SJSA1 (cell line): ENCODE results near the gene PACRG. TPM values are rescaled to one million over a fixed set of nuclear protein-coding genes. Genes with fewer than 3 reads are reported as not detected.

Source experiments
- DNase-seq, 2 experiments: peaks; one replicate each; pipeline ENCODE4 v3.0.0-alpha.2; 2015 to 2020; ENCODE audit warnings: low spot score in 2 of 2, low read depth in 1 of 2
- H3K27ac ChIP-seq: fragments of 250-450 bp; sonication (Bioruptor Pico); 2 replicates; pipeline ENCODE4 v1.5.1; 2020; ENCODE audit warnings: mild to moderate bottlenecking, moderate library complexity
- H3K27me3 ChIP-seq: fragments of 250-450 bp; sonication (Bioruptor Pico); replicated peaks from 2 replicates; pipeline ENCODE4 v1.5.1; 2020; ENCODE audit warnings: mild to moderate bottlenecking, moderate library complexity
- H3K36me3 ChIP-seq: fragments of 250-450 bp; sonication (Bioruptor Pico); 2 replicates; pipeline ENCODE4 v1.5.1; 2020; ENCODE audit warnings: mild to moderate bottlenecking
- H3K4me1 ChIP-seq: fragments of 250-450 bp; sonication (Bioruptor Pico); replicated peaks from 2 replicates; pipeline ENCODE4 v1.6.1; 2021; ENCODE audit warnings: mild to moderate bottlenecking
- H3K4me3 ChIP-seq: fragments of 250-450 bp; sonication (Bioruptor Pico); 2 replicates; pipeline ENCODE4 v1.5.1; 2020; ENCODE audit warnings: mild to moderate bottlenecking
- H3K9me3 ChIP-seq: fragments of 250-450 bp; sonication (Bioruptor Pico); replicated peaks from 2 replicates; pipeline ENCODE4 v1.5.1; 2020; ENCODE audit warnings: mild to moderate bottlenecking
- total RNA-seq: library from RNA; depleted of rRNA; stranded (reverse); fragments of >200 nt; shearing (Covaris generic); gene quantifications from 2 replicates; pipeline ENCODE4 v1.2.3, GENCODE V29; 2014

Gene PACRG
- total RNA-seq, 1 experiment from 2014 or later, result not detected

DNA sequence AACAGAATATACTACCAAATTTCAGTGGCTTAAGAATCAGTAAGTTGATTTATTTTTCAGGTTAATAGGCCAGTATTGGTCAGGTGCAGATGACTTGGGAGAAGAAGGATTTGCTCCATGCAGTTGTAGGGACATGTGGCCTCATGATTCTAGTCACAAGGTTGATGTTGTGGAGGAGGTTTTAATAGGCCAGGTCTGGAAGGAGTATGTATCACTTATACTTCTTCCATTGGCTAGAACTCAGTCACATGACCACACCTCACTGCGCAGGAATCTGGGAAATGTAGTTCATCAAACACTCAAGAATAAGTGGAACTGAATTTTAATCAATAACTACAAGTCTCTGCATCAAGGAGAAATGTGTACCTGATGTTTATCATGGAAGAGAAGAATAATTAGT is 405.2 kb downstream of the PACRG start:
- H3K9me3 ChIP-seq, result no peaks in the 10 kb centered on the region
- H3K4me3 ChIP-seq, result no peak overlapping the region
- H3K27me3 ChIP-seq, result no peaks in the 10 kb centered on the region
- no peak overlapping the region for H3K27ac ChIP-seq
- no peak for DNase-seq
- H3K36me3 ChIP-seq, result no peaks in the 10 kb centered on the region
- H3K4me1 ChIP-seq, result no peaks in the 10 kb centered on the region

DNA sequence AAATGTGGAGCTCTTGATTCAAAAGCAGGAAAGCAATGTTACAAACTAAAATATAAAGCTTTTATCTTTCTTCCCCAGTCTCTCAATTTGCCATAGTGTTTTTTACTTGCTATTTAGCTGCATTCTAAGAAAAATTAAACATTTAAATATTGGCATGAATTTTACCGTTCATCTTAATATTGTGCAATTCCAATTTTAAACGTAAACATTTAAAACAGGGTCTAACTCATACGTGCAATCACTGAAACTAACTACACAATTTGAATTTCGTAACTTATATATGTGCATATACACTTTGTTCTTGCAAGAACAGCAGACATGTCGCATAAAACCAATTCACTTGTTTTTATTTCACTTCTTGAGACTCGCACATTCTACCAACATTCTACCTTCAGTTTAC is 405.9 kb downstream of the PACRG start:
- DNase-seq, result no peak

DNA sequence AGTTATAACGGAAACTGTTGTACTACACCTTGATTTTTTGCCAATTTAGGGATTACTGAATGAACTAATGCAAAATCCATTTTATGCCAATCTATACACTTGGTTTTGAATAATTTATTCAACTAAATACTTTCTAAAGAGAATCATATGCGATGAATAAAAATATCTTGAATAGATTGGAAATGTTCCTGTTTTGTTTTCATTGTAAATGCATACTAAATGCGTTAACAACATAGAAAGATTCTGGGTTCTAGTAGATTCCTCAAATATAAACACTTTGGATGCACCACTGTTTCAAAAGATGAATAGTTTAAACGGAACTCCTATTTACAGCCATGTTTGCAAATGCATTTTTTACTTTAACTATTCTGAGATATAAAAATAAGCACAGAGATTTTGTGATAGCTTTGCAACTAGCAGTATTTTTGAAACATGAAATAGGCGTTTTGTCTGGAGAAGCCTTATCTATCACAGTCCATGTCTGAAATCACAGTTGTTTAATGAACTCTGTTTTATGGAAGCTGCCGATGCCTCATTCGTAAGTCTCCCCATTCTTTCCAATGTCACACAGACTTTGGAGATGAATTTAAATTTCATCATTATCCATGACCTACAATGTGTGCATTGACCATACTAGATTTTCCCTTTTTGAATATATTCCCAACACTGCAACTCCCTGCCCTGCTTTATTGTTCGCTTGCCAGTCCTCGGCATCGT is 409.1 kb downstream of the PACRG start:
- Histone ChIP-seq H3K4me1 (no peaks in the 10 kb centered on the region), H3K27me3 (no peaks in the 10 kb centered on the region), H3K4me3 (no peak overlapping the region), H3K27ac (no peak overlapping the region), H3K9me3 (no peaks in the 10 kb centered on the region), H3K36me3 (no peaks in the 10 kb centered on the region)
- no peak for DNase-seq

More for the DNA sequence above, 405.9 kb downstream of the PACRG start:
- Histone ChIP-seq H3K4me1 (no peaks in the 10 kb centered on the region), H3K4me3 (no peak overlapping the region), H3K27ac (no peak overlapping the region), H3K36me3 (no peaks in the 10 kb centered on the region), H3K9me3 (no peaks in the 10 kb centered on the region), H3K27me3 (no peaks in the 10 kb centered on the region)

DNA sequence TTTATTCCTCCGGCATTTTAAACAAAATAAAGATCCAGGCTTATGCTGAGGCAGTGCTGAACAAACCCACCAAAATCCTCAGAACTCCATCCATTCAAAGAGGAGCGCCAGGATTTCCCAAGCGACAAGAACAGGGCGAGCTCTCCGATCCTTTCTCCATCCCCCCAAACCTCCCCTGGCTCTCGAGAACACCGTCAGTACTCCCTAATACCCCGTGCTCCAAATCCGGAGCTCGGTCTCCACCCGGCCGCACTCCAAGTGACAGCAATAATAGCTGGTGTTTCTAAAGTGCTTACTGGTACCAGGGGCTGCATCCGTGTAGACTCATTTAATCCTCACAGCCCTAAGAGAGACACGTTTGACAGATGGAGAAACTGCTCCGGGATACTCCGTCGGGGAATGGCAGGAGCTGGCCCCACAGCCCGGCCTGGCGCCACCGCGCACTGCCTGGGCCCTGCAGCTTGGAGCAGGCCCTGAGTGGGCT is 409.7 kb downstream of the PACRG start:
- Histone ChIP-seq H3K27me3 (no peaks in the 10 kb centered on the region), H3K36me3 (no peaks in the 10 kb centered on the region)
- no peak for DNase-seq

DNA sequence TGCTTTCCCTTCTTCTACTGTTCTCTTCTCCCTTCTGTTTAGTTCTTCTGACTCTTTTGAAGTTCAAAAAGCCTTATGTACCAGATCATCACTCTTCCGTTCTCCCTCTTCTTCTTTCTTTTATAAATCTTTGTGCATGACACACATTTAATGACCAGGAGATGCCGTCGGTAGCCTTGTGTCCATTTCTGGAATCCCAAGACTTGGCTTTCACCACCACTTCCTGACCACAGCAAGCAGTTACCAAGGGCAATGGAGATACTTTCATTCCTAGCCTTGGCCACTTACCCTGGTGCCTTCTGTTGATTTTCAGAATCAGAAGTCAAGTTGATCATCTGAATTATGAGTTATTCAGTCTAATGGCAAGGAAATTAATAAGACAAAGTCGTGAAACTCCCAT is 418.3 kb downstream of the PACRG start:
- Histone ChIP-seq H3K9me3 (no peaks in the 10 kb centered on the region), H3K27ac (no peak overlapping the region), H3K36me3 (no peaks in the 10 kb centered on the region), H3K4me3 (no peak overlapping the region), H3K4me1 (no peaks in the 10 kb centered on the region), H3K27me3 (no peaks in the 10 kb centered on the region)
- no peak for DNase-seq

More for the DNA sequence above, 409.7 kb downstream of the PACRG start:
- no peak overlapping the region for H3K4me3 ChIP-seq
- no peaks in the 10 kb centered on the region for H3K4me1 ChIP-seq
- no peak overlapping the region for H3K27ac ChIP-seq
- H3K9me3 ChIP-seq, result no peaks in the 10 kb centered on the region

DNA sequence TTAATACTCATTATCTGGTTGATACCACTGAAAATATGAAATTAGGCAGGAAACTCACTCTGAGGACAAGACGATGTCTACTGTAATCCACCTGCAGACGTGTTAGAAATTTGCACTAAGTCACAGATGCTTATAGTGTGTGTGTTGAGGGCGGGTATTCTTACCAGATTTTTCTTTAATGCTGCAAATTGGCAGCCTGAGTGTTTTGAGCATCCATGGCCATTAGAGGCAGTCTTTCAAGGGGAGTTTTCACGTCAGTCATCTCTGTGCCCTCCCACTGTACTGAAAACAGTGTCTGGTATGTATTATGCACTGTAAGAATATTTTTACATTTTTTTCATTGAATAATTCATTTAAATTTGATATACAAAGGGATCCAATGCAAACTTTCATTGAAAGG is 420.2 kb downstream of the PACRG start:
- Histone ChIP-seq H3K36me3 (no peaks in the 10 kb centered on the region), H3K4me3 (no peak overlapping the region), H3K27me3 (no peaks in the 10 kb centered on the region), H3K9me3 (no peaks in the 10 kb centered on the region), H3K4me1 (no peaks in the 10 kb centered on the region), H3K27ac (no peak overlapping the region)
- DNase-seq, result no peak

DNA sequence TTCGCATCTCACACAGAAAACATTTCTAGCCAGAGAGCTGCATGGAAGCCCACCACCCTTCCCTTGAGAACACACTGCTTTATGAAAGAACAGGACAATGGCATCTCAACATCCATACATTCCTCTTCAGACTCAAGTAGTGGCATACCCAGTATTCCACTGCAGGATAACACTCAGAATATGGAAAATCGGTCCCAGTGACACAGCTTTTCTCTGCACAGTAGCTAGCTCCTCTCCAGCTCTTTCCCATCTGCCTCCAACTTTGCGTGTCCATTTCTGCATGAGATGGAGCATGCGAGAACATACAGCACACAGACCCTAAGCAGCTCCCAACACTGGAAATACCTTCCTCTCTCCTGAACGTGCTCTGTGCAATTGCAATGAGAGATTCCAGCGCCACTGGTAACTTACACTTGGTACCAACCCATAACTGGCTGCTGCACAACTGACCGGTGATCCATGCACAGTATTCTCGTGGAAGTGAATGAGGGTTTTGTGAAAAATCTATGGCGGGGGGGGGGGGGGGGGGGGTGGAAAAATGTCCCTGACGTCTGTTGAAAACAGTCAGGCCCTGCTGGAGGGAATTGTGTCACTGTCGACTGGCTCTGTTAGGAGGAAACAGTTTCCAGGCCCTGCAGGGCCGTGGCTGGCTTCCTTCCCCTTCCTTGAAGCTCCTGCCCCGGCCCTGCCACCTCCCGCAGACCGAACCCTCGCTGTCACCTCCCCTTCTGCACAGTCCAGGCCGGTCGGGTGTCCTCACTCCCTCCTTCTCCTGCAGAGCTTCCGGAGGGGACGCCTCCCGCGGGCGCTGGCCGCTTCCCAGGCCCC is 420.9 kb downstream of the PACRG start:
- DNase-seq, result no peak
- H3K36me3 ChIP-seq, result no peaks in the 10 kb centered on the region
- H3K27me3 ChIP-seq, result no peaks in the 10 kb centered on the region
- H3K9me3 ChIP-seq, result no peaks in the 10 kb centered on the region
- no peak overlapping the region for H3K4me3 ChIP-seq
- no peak overlapping the region for H3K27ac ChIP-seq
- H3K4me1 ChIP-seq, result no peaks in the 10 kb centered on the region

DNA sequence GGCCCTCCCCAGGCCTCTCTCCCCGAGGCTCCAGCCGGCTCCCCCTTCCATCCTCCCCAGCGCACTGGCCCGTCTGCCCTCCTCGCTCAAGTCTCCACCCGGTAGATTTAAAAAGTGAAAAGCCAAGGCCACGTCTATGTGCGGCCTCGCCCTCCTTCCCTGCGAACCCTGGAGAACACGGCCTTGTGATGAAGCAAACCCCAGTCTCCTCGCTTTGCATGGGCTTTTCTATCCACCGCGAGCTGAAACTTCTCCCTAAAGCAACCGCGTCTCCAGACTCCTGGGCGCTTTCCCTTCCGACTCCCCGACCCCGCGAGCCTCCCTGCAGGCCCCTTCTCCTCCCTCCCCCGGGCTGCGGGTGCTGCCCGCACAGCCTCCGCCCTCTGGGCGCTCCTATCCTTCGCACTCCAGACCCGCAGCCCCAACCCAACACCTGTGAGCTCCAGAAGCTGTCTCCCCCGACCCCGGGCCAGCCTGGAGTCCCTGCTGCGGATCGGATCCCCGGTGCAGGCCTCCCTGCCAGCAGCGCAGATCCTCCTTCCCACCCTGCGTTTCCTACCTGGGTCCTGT is 421.6 kb downstream of the PACRG start:
- H3K27ac ChIP-seq, result no peak overlapping the region
- no peaks in the 10 kb centered on the region for H3K27me3 ChIP-seq
- DNase-seq, result no peak
- H3K9me3 ChIP-seq, result no peaks in the 10 kb centered on the region
- H3K4me1 ChIP-seq, result no peaks in the 10 kb centered on the region
- no peak overlapping the region for H3K4me3 ChIP-seq
- H3K36me3 ChIP-seq, result no peaks in the 10 kb centered on the region

DNA sequence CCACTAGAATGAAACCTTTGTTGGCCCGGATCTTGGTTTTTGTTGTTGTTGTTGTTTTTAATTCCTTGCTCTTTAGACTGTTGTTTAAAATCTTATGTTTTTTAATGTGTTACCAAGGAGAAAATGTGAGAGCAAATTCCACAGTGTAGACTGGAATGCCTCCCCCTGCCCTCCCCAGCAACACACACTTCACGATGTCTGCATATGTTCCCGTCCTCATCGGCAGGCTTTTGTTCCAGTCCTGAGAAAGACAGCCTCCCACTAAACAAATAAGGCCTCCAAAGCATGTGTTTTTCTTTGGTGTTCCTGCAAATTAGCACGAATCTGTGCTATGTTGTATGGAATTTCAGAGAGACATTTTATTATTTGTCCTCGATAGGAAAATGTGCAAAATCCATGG is 423.4 kb downstream of the PACRG start:
- no peaks in the 10 kb centered on the region for H3K36me3 ChIP-seq
- H3K9me3 ChIP-seq, result no peaks in the 10 kb centered on the region
- no peak for DNase-seq
- no peaks in the 10 kb centered on the region for H3K27me3 ChIP-seq
- H3K27ac ChIP-seq, result no peak overlapping the region
- H3K4me3 ChIP-seq, result no peak overlapping the region
- H3K4me1 ChIP-seq, result no peaks in the 10 kb centered on the region

DNA sequence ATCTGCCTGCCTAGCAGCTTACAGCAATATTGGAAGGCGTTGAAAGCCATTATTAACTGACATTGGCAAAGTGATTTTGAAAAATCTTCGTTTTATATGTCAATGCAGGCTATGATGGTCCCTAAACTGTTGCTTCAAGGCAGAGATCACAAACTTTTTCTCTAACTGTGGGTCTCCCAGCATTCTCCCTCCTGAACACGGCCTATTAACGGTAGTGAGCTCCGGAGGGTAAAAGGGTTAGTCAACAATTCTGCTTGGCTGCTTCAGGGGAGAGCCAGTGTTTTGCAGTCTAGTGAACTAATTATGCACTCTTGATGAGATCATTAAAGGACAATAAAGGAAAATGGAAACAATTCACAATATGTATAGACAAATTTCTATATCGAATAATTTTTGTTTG is 424.9 kb downstream of the PACRG start:
- H3K4me3 ChIP-seq, result no peak overlapping the region
- no peak overlapping the region for H3K27ac ChIP-seq
- H3K9me3 ChIP-seq, result no peaks in the 10 kb centered on the region
- no peaks in the 10 kb centered on the region for H3K36me3 ChIP-seq
- no peaks in the 10 kb centered on the region for H3K4me1 ChIP-seq
- H3K27me3 ChIP-seq, result no peaks in the 10 kb centered on the region
- no peak for DNase-seq

DNA sequence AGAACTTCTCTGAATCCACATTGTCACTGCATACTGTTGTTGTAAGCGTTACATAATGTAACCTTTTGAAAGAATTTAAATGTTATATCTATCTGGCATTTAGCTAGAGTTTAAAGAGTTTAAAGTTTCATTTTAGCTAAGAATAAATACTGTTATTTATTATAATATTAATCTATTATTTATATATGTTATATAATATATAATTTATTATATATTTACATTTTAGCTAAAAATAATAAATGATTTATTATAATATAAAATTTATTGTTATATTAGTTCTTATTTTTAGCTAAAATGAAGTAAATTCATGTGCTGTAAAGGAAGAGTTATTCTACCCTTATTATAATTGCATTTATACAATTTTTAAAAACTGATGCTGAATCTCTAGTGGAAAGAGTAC is 431.3 kb downstream of the PACRG start:
- no peak overlapping the region for H3K4me3 ChIP-seq
- no peaks in the 10 kb centered on the region for H3K9me3 ChIP-seq
- DNase-seq, result no peak

DNA sequence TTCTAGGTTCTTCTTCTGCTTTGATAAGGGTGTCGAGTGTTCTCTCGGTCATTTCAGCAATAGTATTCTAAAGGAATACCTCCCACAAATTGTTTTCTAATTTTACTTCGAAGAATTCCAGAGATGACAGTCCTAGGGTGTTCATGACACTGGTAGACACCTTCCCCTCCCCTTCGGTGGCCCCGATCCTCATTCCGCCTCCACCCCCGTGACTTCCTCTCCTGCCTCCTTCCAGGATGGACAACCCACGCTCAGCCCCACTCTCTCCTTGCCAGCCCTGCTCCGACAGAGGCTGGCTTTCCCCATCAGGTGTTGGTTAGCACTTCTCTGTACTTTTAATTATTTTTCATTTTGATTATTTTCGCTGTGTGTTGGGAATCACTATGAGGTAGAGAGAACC is 431.9 kb downstream of the PACRG start:
- DNase-seq, result no peak
- no peaks in the 10 kb centered on the region for H3K36me3 ChIP-seq
- H3K9me3 ChIP-seq, result no peaks in the 10 kb centered on the region
- no peak overlapping the region for H3K27ac ChIP-seq
- peaks cover 6% of the 10 kb centered on the region; the same call in 1 of the 2 replicates for H3K27me3 ChIP-seq
- no peak overlapping the region for H3K4me3 ChIP-seq
- H3K4me1 ChIP-seq, result no peaks in the 10 kb centered on the region

More for the DNA sequence above, 431.3 kb downstream of the PACRG start:
- H3K36me3 ChIP-seq, result no peaks in the 10 kb centered on the region
- H3K27ac ChIP-seq, result no peak overlapping the region
- H3K4me1 ChIP-seq, result no peaks in the 10 kb centered on the region
- H3K27me3 ChIP-seq, result peaks cover 6% of the 10 kb centered on the region; the same call in 1 of the 2 replicates

DNA sequence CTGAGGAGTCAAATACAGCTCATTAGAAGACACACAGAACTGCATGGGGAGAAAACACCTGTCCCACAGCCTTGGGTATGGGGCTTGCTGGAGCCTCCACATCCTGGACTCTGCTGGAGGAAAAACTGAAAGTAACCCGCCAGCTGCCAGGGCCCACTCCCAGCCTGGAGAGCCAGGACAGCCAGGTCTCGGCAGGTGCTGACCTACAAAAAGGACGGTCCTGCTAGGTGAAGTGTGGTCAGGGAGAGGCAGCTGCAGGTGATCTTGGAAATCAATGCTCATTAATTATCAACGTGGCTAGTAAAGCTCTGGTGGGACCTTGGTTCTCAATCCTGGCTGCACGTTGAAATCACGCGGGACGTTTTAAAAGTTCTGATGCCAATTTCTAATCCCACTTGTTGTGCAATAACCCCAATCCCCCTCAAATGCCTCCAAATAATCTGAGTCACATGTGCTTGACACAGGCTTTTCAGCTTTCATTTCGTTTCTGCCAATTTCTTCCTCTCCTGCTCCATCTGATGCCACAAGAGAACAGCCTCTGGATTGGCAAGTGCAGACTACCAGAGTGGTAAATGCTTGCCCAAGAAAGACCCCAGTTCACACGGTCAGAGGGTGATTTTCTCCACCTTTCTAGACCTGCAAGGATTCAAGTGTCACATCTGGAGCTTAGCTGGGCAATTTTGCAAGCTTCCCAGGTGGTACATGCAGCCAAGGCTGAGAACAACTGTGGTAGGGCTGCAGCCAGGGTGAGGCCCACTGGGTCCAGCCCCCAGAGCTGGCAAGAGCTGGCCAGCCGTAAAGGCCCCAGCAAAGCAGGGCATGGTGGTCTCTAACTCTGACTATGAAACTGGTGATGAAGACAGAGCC is 434.5 kb downstream of the PACRG start:
- Histone ChIP-seq H3K4me1 (no peaks in the 10 kb centered on the region), H3K27ac (no peak overlapping the region), H3K9me3 (no peaks in the 10 kb centered on the region), H3K4me3 (no peak overlapping the region), H3K27me3 (peaks cover 9% of the 10 kb centered on the region; the same call in 1 of the 2 replicates), H3K36me3 (no peaks in the 10 kb centered on the region)
- DNase-seq, result no peak
